Liver (tissue), 9 donors: ENCODE results near the gene EFHD2. TPM values are rescaled to one million over a fixed set of nuclear protein-coding genes. Genes with fewer than 3 reads are reported as not detected.

Experiments used
- DNase-seq: peaks from one replicate; pipeline ENCODE4 v3.0.0-alpha.2; 2017; ENCODE audit warnings: low spot score
- H3K27ac ChIP-seq, 2 donors: one replicate each; pipeline ENCODE4 v1.7.0; 2013; ENCODE audit warnings: inconsistent platforms in 2 of 2, low read length in 2 of 2, control low read depth in 1 of 2, low read depth in 1 of 2, mild to moderate bottlenecking in 1 of 2
- H3K27me3 ChIP-seq, 4 donors: one replicate each; pipeline versions ENCODE4 v1.6.1 to v1.7.0; 2013; ENCODE audit warnings: low read length in 3 of 4, inconsistent platforms in 1 of 4, mild to moderate bottlenecking in 1 of 4, moderate library complexity in 1 of 4; ENCODE audit not compliant: control insufficient read depth in 4 of 4, insufficient read depth in 4 of 4
- H3K36me3 ChIP-seq, 4 donors: one replicate each; pipeline versions ENCODE4 v1.6.1 to v1.7.0; 2013; ENCODE audit warnings: low read length in 3 of 4, mild to moderate bottlenecking in 3 of 4, low read depth in 1 of 4, moderate library complexity in 1 of 4; ENCODE audit not compliant: control insufficient read depth in 4 of 4, insufficient read depth in 3 of 4
- H3K4me1 ChIP-seq, 4 donors: one replicate each; pipeline versions ENCODE4 v1.6.1 to v1.7.0; 2013; ENCODE audit warnings: low read length in 3 of 4, mild to moderate bottlenecking in 3 of 4, moderate library complexity in 1 of 4; ENCODE audit not compliant: control insufficient read depth in 4 of 4, insufficient read depth in 4 of 4
- H3K4me3 ChIP-seq, 3 donors: one replicate each; pipeline versions ENCODE4 v1.6.1 to v1.7.0; 2013; ENCODE audit warnings: low read length in 3 of 3, control low read depth in 1 of 3, low read depth in 1 of 3, mild to moderate bottlenecking in 1 of 3
- H3K9ac ChIP-seq, 2 donors: one replicate each; pipeline ENCODE4 v1.7.0; 2013; ENCODE audit warnings: low read length in 2 of 2, mild to moderate bottlenecking in 2 of 2, moderate library complexity in 2 of 2, control low read depth in 1 of 2, low read depth in 1 of 2
- H3K9me3 ChIP-seq, 4 donors: one replicate each; pipeline versions ENCODE4 v1.6.1 to v1.7.0; 2013; ENCODE audit warnings: low read length in 3 of 4; ENCODE audit not compliant: control insufficient read depth in 4 of 4
- ATF3 ChIP-seq: IDR thresholded peaks from 2 replicates; pipeline ENCODE4 v1.6.1; 2016; ENCODE audit warnings: antibody characterized with exemption
- CTCF ChIP-seq: fragments of 150-350 bp; IDR thresholded peaks from 2 replicates; pipeline ENCODE4 v1.5.1; 2017; ENCODE audit warnings: improper control_type of control experiment, low read depth, low read length; ENCODE audit not compliant: missing input control
- EGR1 ChIP-seq, 2 donors: IDR thresholded peaks; 2 replicates each; pipeline ENCODE4 v1.6.1; 2016 to 2018; ENCODE audit warnings: antibody characterized with exemption in 2 of 2, low read depth in 2 of 2
- FOXA1 ChIP-seq: IDR thresholded peaks from 2 replicates; pipeline ENCODE4 v1.6.1; 2016; ENCODE audit warnings: antibody characterized with exemption
- FOXA2 ChIP-seq: IDR thresholded peaks from 2 replicates; pipeline ENCODE4 v1.6.1; 2016; ENCODE audit warnings: antibody characterized with exemption
- GABPA ChIP-seq, 2 donors: IDR thresholded peaks in 1 of 2; conservative IDR thresholded peaks in 1 of 2; 2 replicates each; pipeline ENCODE4 v1.6.1; 2016; ENCODE audit warnings: antibody characterized with exemption in 2 of 2, mild to moderate bottlenecking in 1 of 2, moderate library complexity in 1 of 2
- HNF4A ChIP-seq, 2 donors: conservative IDR thresholded peaks; 2 replicates each; pipeline ENCODE4 v1.6.1; 2016; ENCODE audit warnings: antibody characterized with exemption in 2 of 2, mild to moderate bottlenecking in 2 of 2
- HNF4G ChIP-seq: IDR thresholded peaks from 2 replicates; pipeline ENCODE4 v1.6.1; 2016; ENCODE audit warnings: antibody characterized with exemption
- JUND ChIP-seq, 2 donors: IDR thresholded peaks; 2 replicates each; pipeline ENCODE4 v1.6.1; 2016; ENCODE audit warnings: antibody characterized with exemption in 2 of 2
- MAX ChIP-seq: IDR thresholded peaks from 2 replicates; pipeline ENCODE4 v1.6.1; 2016; ENCODE audit warnings: antibody characterized with exemption
- NR2F2 ChIP-seq: IDR thresholded peaks from 2 replicates; pipeline ENCODE4 v1.6.1; 2016; ENCODE audit warnings: antibody characterized with exemption
- RAD21 ChIP-seq, 2 donors: IDR thresholded peaks; 2 replicates each; pipeline ENCODE4 v1.6.1; 2016; ENCODE audit warnings: antibody characterized with exemption in 2 of 2, mild to moderate bottlenecking in 2 of 2
- REST ChIP-seq: IDR thresholded peaks from 2 replicates; pipeline ENCODE4 v1.6.1; 2016; ENCODE audit warnings: antibody characterized with exemption, mild to moderate bottlenecking
- RXRA ChIP-seq, 2 donors: IDR thresholded peaks; 2 replicates each; pipeline ENCODE4 v1.6.1; 2017 to 2018; ENCODE audit warnings: antibody characterized with exemption in 2 of 2, mild to moderate bottlenecking in 1 of 2
- SP1 ChIP-seq: IDR thresholded peaks from 2 replicates; pipeline ENCODE4 v1.6.1; 2018; ENCODE audit warnings: antibody characterized with exemption, mild to moderate bottlenecking
- TAF1 ChIP-seq: conservative IDR thresholded peaks from 2 replicates; pipeline ENCODE4 v1.6.1; 2016; ENCODE audit warnings: antibody characterized with exemption, mild to moderate bottlenecking
- YY1 ChIP-seq: IDR thresholded peaks from 2 replicates; pipeline ENCODE4 v1.6.1; 2016; ENCODE audit warnings: antibody characterized with exemption, mild to moderate bottlenecking
- ZBTB33 ChIP-seq: IDR thresholded peaks from 2 replicates; pipeline ENCODE4 v1.6.1; 2016; ENCODE audit warnings: antibody characterized with exemption
- WGBS: extraction: QIAGEN DNeasy Blood & Tissue Kit; methylation state at CpG from one replicate; pipeline ENCODE4 v1.1.7; 2013; 5-methylcytosine and 5-hydroxymethylcytosine counted together
- polyA plus RNA-seq, 2 donors: library from polyadenylated mRNA; stranded (reverse) in 1 of 2; unstranded in 1 of 2; fragments of 200-250 nt in 1 of 2; fragments of >200 nt in 1 of 2; fragmentation: Nextera tagmentation in 1 of 2; extraction: Ambion mirVana in 1 of 2; gene quantifications; one replicate each; pipeline versions ENCODE4 v1.2.1 to v1.2.3, GENCODE V29; 2013 to 2015
- total RNA-seq, 2 donors: library from RNA; depleted of rRNA; stranded (reverse); fragments of >200 nt; gene quantifications; one replicate each; pipeline ENCODE4 v1.2.3, GENCODE V29; 2014
- donor health status: healthy.
- donor health status: healthy.
- donor health status: healthy.
- donor health status: healthy.
- donor health status: healthy.

EFHD2 gene
- total and polyA plus RNA-seq, 4 donors: 7.4 to 23.0 (median 11.7) TPM

- Histone ChIP-seq H3K9me3 (no peaks in the 10 kb centered on the region), H3K4me3 (no peak overlapping the region), H3K9ac (no peak overlapping the region), H3K36me3 (no peaks in the 10 kb centered on the region), H3K27me3 (no peaks in the 10 kb centered on the region), H3K4me1 (no peaks in the 10 kb centered on the region), H3K27ac (no peak overlapping the region)
- 90% methylated on average over 6 of the region's 6 CpGs for WGBS
- DNase-seq: no peak
- TF ChIP-seq HNF4G (peak; percentile 18), MAX (no peak), EGR1 (IDR thresholded peaks at IDR 0.05; ENCODE audit: low read depth in 2 of 2) (no peak), RAD21 (IDR thresholded peaks at IDR 0.05) (no peak), HNF4A (conservative IDR thresholded peaks at IDR 0.05) (peak; percentile 38 to 80), FOXA2 (no peak)
Measured at GRCh38 chr1:15451014-15451722, 41.5 kb downstream of the EFHD2 start.

GRCh38 chr1:15452216-15452615 is 42.5 kb downstream of the EFHD2 start:
- Histone ChIP-seq H3K9me3 (no peaks in the 10 kb centered on the region), H3K36me3 (no peaks in the 10 kb centered on the region), H3K27ac (no peak overlapping the region), H3K9ac (no peak overlapping the region), H3K27me3 (no peaks in the 10 kb centered on the region), H3K4me3 (no peak overlapping the region), H3K4me1 (no peaks in the 10 kb centered on the region)
- no peak for DNase-seq
- 87% methylated on average over 1 of the region's 1 CpG for WGBS
- TF ChIP-seq HNF4G (no peak), TAF1 (no peak), FOXA1 (no peak), YY1 (no peak), SP1 (no peak), RXRA (IDR thresholded peaks at IDR 0.05) (no peak), REST (no peak), EGR1 (IDR thresholded peaks at IDR 0.05; ENCODE audit: low read depth in 2 of 2) (no peak), ATF3 (no peak), NR2F2 (no peak), MAX (no peak), HNF4A (conservative IDR thresholded peaks at IDR 0.05) (no peak), ZBTB33 (no peak), GABPA (IDR thresholded peaks at IDR 0.05 in 1 of 2, conservative IDR thresholded peaks at IDR 0.05 in 1 of 2) (no peak), FOXA2 (no peak), RAD21 (IDR thresholded peaks at IDR 0.05) (no peak), JUND (IDR thresholded peaks at IDR 0.05) (no peak), CTCF (no peak)
